HG02798 (cell line): ENCODE data around the gene SKAP1.

ENCODE experiments used
- ATAC-seq: cut with Tn5 transposase; IDR thresholded peaks from one replicate; pipeline ENCODE4 v1.9.1; 2021; ENCODE audit warnings: mild to moderate bottlenecking; ENCODE audit not compliant: unreplicated experiment, poor library complexity

Gene SKAP1

GRCh38 chr17:48335146-48335784 is 94.7 kb downstream of the SKAP1 start:
- no peak for ATAC-seq

DNA sequence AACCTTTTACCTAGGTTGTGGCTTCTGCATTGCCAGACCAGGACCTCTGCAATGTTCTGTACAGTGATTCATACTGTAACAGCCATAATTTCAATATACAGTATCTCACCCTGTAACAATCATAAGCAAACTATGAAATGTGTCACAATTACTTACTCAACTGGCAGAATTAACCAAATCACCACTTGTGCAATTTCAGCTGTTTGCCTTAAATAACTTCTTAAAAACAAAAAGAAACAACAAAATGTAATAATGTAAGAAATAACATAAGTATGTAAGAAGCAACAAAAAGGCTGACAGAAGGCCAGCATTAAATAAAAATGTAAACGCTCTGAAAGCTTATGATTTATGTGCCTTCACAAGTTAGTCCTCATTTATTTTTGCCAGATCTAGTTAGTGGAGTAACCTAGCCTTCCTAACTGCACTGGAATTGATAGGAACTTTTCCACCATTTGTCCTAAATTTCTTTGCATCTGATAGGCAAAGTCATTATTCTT is 96.9 kb downstream of the SKAP1 start:
- no peak for ATAC-seq

DNA sequence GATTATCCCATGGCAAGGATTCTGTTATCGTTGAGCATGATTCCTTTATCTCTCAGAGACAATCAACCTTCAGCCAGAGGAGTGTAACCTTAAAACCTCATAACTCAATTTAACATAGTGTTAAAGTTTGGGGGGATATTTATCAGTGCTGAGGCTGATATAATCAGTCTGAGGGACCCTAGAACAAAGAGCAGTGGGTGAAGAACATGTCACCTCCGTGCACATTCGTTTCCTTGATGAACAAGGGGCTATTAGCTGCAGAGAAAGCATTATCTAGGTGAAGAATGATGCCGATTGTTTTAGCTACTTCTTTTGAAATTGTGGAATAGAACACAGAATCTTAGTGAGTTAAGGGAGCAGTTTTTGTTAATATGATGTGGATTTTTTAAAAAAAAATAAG is 99.1 kb downstream of the SKAP1 start:
- ATAC-seq: no peak

DNA sequence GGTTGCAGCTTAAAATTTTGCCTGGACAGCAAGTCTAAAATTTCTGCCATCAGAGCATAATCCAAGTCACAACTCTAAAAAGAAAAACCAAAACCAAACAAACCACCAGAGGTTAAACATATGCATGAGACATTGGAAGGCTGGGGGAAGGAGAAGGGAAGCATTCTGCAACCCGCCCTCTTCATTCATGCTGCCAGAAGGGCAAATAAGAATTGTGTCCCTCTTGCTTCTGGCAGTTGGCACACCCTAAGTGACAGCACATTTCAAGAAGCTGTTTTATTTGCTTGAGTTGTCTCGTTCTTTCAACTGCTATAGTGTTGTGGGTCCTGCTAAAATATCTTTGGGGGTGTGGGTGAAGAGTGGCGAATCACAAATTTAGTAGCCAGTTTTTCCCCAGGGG is 99.6 kb downstream of the SKAP1 start:
- ATAC-seq: no peak

- ATAC-seq: no peak
Observed at GRCh38 chr17:48328457-48328856, 101.6 kb downstream of the SKAP1 start.

DNA sequence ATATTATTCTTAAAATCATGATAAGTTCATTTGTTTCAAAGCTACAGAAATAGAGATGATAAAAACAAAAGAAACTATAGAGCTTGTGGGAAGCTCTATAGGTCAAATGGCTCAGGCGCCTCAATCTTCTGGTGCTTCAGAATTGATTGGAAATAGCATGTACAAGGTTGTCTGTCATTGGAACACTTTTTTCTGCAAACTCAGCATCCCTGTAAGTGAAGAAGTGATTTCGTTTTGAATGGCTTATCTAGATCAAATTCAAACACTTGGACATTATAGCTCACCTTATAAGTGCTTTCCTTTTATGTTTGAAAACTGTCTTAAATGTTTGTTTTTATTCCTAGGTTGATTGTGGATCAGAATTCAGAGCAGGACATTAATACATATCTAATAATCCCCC is 103.7 kb downstream of the SKAP1 start:
- ATAC-seq: no peak

DNA sequence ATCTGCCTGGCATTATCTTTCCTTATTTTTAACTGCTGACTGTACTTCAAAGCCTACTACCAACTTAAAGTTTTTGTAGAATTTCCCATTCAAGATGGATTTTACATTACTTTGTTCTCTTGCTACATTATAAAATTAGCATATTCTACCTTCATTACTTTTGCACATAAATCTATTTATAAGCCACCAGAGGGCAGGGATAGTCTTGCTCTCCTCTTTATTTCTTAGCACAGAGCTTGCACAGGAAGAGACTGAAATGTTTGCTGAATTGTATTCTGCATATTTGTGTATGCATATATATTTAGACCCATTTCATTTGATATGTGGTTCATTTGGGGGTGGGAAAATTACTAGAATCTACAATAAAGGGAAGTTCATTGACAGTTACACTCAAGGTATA is 108.0 kb downstream of the SKAP1 start:
- ATAC-seq: no peak

DNA sequence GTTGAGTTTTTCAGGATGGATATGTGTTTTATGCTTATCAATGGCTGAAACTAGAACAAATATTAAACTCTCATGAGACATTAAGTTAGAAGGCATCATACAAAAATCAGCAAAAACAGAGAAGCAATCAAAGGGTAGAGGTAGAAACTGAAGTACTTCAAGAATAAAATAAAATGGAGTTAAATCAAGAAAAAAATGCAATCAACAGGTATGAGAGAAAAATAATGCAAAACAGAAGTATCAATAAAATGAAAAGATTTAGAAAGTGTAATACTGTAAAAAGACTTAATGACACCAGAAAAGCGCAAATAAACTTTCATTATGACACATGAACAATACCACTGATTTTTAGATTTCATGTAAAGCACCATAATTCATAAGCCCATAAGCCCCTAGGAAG is 112.3 kb downstream of the SKAP1 start:
- no peak for ATAC-seq

DNA sequence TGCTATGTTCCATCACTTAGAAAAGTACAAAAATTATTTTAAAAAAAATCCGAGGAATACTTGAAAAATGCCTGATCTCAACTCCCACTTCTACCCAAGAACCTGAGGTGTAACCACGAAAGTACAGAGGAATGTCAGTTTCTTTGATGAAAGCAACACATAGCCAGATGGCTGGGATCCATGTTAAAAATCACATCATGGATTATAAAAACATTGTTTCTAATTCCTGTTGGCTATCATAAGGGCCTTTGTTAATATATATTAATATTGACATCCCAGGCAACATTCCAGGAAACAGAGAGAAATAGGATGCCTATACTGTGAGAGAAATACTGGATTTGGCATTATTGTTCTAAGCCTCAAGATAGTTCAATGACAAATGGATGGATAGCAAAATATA is 115.3 kb downstream of the SKAP1 start:
- no peak for ATAC-seq

DNA sequence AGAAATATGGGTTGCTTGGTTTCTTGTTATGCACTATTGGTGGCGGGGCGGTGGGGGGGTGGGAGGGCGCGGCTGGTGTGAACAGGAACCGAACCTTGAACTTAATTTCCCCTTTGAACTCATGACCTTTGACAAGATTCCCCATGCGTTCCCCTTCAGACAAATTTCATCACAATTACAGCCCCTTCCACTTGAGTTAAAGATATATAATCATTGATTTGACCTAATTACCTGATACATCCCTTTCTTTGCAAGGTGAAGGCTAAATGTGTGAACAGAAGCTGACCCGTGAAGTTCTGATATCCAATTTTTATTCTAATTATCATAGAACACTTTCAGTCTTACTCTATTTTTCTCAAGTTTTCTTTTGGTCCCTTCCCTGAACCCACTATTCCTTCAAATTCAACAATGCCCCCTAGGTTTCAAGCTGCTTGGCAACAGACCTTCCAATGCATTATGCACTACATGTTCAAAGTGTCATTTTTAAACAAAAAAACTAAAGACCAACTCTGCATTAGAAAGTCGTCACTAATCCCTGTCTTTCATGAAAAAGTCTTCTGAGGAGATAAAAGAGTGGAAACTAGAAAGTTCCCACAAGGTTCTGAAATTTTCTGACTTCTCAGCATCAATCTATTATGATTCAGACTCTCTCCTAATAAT is 116.8 kb downstream of the SKAP1 start:
- no peak for ATAC-seq

DNA sequence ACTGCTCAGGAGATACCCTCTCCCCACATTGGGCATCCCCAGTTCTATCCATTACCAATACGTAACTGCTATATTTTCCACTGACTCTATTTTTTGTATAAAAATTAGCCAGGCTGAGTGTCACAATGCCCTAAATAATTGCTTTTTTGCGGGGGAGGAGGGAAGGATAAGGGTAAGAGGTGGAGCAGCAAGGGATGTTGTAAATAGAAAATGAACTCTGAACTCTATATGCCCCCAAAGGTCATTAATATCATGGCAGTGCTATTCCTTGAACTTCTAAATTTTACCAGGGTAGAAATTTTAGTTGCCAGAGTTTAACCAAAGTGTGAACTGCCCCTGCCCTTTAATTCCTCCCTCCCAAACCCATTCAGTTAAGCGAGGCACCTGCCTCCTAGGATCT is 118.7 kb downstream of the SKAP1 start:
- no peak for ATAC-seq

GRCh38 chr17:48310748-48311213 is 119.2 kb downstream of the SKAP1 start:
- ATAC-seq: no peak

- ATAC-seq: no peak
Observed at GRCh38 chr17:48308581-48308980, 121.4 kb downstream of the SKAP1 start.

DNA sequence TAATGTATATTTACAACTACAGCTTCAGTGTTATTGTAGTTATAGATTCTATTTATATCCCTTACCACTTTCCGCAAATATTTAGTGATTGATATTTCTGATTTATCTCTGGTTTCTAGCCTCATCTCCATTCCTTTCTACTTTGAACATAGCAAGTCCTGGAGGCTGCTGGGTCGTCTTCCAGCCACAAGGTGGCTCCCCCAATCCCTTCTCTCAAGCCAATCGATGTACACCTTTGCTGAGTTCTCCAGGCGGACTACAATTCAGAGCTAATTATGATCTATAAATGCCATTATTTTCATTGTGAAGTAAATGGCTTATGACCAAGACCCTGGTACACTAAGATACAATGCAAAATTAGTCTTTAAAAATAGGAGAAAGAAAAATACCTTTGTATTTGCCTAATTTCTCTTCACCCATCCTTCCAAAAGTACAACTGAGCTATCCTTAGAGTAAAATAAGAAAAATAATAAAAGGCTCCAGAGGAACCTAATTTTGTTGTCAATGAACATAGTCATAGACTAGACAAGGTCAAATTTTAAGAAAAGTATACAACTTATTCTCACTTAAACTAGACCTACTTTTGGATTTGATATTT is 122.1 kb downstream of the SKAP1 start:
- peak; percentile 71 for ATAC-seq

DNA sequence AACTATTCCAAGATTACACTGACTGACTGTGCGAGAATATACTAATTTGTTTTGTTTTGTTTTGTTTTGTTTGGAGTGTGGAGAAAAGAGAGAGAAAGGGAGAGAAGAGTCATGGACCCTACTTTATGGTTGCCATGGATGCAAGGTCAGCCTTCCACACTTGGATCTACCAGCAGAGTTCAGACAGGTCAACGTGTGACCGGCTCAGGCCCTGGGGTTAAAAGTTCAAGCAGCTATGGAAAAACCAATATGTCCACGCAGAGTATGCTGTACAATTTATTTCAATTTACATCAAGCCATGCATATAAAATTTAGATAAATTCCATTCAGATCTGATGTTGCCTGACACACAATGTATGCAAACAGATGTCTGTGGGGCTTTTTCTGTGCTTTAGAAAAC is 122.8 kb downstream of the SKAP1 start:
- ATAC-seq: no peak

- ATAC-seq: no peak
Observed at GRCh38 chr17:48301002-48301401, 129.0 kb downstream of the SKAP1 start.

- no peak for ATAC-seq
Observed at GRCh38 chr17:48299760-48300159, 130.3 kb downstream of the SKAP1 start.

GRCh38 chr17:48297825-48298224 is 132.2 kb downstream of the SKAP1 start:
- ATAC-seq: no peak

- ATAC-seq: no peak
Observed at GRCh38 chr17:48296453-48296852, 133.6 kb downstream of the SKAP1 start.

GRCh38 chr17:48295362-48296288 is 134.4 kb downstream of the SKAP1 start:
- peak; percentile 30 for ATAC-seq
